NCI-H1105 (cell line): ENCODE results near the gene POU2F3.

Experiments used
- DNase-seq: peaks from one replicate; lab custom pipeline; 2025; lab: John Stamatoyannopoulos, UW

POU2F3 gene

DNA sequence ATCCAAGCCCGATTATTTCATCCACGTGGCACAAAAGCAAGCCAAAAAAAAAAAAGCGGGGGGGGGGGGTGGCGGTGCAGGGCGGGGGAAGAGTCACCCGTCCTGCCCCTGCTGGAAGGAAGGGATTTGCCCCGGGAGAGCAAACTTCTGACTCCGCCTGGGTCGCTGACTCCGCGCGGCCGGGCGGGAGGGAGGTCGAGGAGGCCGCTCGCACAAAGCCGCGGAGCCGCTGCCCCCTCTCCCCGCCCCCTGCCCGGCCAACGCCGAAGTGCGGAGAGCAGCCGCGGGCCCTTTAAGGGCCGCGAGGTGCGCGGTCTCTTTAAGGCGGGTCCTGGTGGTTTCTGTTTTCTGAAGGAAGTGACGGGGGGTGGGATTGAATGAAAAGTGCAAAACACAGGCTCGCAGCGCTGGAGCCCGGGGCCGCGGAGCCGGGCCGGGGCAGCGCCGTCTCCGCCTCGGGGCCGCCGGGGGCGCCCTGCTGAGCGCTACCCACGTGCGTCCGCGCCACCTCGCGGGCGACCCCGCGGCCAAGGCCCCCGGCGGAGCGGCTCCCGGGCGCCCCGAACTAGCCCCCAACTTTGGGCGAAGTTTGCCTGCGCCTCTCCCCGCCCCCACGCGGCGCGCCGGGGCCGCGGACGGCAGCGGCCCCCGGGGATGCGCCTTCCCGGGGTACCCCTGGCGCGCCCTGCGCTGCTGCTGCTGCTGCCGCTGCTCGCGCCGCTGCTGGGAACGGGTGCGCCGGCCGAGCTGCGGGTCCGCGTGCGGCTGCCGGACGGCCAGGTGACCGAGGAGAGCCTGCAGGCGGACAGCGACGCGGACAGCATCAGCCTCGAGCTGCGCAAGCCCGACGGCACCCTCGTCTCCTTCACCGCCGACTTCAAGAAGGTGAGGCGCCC is 29.1 kb upstream of the POU2F3 start, which contains the start of gene OAF:
OAF (plus strand) TSS at position 407 of the 896 bp plus-strand sequence; CDS start at position 655, 248 bp downstream.
- peak; percentile 52 for DNase-seq

DNA sequence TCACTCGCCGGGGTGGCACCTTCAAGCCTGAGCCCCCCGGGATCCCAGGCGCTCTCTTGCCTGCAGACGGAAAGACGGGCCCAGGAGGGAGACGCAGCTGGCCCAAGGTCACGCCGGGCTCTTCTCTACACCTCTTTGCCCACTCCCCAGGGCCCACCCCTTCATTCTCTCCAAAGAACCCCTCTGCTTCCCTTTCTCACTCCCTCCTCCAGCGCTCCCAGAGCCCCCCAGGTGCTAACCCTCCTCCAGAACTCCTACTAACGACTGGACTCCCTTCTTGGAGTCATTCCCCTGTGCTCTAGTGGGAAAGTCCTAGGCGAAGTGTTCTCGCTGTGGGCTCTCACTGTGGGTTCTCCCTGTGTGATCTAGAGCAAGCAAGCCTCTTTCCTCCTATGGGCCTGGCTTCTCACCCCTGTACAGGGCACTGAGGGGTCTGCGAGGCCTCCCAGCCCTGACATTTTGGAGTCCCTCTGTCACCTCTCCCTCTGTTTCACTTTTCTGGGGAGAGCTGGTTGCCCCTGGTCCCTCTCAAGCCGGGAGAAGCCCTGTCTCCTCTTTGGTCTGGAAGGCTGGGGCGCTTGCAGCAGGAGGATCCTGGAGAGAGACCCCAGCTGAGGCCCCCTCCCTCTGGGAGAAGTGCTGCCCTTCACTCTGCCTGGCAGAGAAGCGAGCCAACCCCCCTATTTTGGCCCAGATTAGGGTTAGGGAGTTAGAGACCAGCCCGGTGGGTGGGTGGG is 28.2 kb upstream of the POU2F3 start:
- no peak for DNase-seq

DNA sequence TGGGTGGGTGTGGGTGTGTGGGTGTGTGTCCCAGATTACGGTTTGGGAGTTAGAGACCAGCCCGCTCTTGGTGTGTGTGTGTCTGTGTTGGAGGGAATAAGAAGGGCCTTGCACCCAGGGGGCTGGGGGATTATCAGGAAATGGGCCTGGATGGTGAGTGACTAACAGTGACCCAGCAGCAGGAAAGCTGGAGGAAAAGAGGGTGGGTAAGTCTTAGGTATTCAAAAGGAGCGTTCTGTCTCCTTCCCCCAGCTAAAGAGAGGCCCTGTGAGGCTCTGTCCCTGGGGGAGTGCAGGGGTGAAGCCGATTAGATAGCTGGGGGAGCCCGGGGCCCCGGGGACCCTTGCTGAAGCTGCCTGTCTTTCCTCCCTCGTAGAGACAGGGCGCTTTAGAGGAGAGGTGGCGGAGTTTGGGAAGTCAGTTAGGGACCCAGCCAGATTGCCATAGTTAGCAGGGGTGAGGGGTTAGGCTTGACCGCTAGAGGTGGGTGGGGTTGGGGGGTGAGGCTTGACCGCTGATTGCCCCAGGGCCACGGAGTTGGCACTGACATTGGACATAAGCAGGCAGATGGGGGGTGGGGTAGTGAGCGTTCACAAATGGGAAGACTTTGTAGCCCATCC is 27.6 kb upstream of the POU2F3 start:
- DNase-seq: no peak

DNA sequence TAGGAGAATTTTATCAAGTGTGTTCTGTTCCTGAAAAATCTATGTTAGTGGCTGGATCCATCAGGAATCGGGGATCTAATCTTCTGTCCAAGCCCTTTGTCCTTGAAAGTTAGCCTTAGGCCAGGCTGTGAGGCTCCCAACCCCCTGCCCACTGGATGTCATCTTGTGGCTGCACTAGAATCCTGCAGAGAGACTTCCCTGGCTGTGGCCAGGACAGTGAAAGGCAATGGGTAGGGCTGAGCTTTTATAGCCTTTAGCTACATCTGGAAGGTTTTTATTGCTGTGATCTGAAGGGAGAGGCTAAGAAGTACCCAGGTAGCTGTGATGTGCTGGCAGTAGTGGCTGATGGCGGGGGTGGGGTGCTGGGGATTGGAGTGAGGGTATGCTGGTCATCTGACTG is 27.0 kb upstream of the POU2F3 start:
- no peak for DNase-seq

DNA sequence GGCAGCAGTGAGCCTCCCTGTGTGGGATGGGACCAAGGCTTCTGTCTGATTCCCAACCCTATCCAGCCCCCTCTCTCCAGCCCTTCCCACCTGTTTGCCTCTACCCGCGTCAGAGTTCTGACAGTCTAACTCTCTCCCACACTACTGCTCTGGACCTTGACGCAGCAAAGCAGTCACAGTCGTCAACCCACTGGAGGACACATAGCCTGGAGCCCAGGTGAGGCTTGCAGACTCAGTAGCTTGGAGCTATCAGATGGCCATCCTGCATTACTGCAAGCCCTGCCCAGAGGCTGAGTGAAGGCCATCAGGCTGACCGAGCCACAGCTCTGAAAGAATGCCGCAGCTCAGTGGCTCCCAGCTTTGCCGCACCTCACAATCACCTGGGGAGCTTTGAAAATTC is 25.4 kb upstream of the POU2F3 start:
- DNase-seq: no peak

DNA sequence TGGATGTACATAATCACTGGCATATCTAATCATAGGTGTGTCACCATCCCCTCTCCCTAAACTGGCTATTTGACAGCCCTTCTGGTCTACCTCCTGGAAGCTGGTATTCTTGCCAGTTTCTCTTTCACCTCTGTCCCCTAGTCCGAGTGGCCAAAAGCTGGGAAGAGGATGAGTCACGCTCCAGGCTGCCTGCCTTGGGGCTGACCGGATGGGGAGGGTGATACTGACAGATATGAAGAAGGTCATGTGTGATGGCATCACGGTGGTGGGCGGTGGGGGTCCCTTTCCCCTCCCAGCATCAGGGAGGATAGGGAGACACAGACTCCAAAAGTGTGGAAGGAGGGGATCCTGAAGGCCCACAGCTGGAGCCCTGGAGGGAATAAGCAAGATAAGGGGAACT is 24.3 kb upstream of the POU2F3 start:
- no peak for DNase-seq

DNA sequence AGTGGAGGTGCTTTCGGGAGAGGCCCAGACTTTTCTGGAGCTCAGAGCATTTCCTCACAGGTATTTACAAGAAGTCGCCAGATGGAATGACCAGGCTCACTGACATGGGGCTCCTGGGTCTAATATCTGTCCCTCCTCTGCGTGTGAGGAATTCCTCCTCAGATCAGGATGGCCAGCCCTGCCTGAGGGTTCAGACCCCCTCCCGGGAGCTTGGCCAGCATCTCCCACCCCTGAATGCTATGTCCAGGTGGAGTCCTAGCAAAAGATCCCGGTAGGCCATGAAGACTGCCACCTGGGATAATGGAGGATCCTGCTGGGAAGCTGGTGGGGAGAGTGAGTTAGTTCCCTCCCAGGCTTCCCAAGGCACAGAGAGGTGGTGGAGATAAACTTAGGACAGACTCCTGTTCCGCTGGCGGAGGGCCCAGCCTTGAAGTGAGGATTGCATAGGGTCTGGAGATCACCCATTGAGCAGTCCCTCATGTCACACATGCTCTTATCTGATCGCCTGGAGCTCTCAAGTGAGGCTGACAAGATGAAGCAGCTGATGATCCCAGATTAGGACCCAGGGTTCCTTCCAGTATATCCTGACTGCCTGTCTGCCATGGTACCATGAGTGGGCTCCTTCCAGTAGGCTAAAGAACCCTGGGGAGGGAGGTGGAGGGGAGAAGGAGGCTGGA is 23.4 kb upstream of the POU2F3 start:
- no peak for DNase-seq

DNA sequence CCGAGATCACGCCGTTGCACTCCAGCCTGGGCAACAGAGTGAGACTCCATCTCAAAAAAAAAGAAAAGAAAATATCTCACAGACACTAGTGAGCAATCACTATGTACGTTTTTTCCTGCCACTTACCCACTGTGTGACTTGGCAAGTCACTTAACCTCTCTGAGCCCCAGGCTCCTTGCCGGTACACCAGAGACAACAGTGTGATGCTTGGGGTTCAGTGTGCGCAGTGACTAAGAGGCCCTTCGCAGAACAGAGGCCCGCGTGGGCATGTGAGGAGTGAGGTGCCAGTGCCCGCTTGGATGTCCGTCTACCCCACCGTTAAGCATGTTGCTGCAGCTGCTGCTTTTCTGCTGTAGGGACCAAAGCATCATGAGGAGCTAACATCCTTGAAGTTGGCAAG is 22.4 kb upstream of the POU2F3 start:
- no peak for DNase-seq

DNA sequence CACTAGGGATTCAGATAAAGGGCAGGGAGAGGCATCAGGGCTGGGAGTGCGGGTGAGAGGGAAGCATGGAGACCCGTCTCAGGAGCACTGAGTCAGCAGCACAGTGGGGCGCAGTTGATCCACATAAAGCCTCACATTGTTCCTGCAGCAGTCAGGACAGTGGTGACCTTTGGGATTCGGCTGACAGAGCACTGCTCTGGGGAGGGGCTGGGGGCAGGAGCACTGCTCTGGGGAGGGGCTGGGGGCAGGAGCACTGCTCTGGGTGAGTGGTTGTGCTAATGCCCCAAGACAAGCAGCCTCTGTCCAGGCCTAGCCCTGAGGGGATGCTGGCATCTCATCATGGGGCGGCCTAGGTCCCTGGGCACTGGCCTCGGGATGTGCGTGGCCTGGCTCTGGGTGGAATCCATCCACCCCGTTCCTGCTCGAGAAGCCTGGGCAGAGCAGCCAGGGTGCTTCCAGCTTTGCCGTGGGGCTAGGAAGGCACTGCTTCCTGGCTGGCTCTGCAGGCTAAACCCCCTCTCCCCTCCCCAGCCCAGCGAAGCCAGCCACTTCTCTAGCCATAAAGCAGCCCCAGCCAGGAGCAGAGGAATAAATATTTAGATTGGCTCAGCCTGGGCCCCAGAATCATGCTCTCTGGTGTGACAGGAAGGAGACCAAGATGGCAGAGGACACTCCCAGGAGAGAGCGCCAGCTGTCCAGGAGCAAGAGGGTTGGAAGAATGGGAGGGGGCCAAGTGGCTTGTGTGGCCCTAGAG is 21.8 kb upstream of the POU2F3 start:
- DNase-seq: no peak

DNA sequence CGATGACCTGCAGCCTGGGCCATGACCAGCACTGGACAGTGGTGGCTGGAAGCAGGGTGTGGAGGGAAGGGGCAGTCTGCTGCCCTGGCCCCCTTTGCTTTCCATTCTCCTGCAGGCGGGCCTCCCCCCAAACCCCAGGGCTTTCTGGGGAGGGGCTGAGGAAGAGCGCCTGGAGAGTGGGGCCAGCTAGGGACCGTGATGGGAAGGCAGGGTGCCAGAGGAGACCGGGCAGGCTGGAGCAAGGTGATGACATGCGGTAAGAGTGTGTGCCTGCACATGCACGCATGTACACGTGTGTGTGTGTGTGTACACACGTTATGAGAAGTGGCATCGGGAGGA is 21.3 kb upstream of the POU2F3 start:
- no peak for DNase-seq

DNA sequence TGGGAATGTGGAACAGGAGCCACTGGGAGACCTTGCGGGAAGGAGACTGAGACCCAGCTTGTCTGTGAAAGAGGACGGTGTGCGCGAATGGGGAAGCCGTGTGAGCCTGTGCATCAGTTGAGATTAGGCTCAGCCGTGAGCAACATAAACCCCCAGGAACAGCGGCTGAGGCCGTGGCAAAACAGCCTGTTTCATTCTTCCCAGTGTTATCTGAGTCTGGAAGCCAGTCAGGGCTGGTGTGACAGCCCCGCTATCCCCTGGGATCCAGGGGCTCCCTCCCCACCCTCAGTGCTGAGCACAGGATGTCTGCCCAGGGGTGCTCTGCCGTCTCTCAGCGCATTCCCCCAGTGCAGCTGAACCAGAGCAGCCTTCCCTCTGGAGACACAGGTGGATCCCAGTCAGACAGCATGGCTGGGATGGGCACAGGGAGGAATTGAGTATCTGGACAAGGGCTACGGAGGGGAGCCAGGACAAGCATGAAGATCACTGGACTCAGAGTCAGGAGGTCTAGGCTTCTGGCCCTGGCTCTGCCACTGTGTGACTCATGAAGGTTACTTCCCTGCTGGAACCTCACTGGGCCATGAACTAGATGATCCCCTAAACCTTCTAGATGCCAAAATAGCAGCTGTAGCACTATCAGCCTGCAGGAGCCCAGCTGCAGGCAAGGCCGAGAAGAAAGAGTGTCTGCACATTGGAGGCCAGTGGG is 20.6 kb upstream of the POU2F3 start:
- DNase-seq: no peak

DNA sequence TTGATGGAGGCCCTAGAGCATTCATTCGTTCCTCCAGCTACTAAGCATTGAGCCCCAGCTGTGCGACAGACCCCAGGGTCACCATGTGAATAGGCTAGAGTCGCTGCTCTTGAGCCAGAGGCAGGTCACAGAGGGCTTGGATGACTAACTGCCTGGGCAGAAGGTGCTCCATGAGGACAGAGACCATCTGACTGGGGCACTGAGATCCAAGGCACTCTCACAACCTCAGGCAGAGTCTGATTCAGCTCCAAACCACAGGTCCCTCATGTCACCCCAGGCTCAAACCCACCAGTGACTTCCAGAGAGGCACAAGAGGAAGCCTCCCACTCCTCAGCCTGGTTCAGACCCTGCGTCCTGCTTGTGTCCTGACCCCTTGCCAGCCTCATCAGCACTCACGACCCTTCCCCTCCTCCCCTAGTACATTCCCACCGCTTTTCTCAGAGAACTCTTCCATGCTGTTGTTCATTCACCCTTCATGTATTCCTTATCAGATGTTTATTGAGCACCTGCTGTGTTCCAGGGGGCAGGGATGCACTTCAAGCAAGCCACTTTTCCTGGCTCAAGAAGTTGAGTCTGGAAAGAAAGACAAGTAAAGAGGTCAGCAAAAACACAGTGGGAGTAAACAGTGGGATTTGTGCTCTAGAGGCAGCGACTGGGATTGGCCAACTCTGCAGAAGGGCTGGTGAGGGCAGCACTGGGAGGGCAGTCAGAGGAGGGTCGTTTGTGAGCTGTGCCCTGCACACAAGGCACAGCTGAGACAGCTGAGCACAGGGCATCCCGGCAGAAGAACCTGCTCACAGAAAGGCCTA is 19.8 kb upstream of the POU2F3 start:
- DNase-seq: no peak

DNA sequence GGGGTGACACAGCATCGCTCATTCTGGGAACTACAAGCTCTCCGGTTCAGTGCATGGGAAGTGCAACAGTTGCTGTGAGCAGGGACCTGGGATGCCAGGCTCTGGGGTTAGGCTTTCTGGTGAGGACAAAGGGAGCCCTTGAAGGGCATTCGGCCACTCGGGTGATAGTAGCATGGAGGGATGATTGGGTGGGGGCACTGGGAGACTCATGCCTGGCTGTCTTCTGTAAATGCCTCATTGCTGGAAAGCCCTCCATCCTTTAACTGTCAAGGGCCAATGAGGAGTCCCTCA is 19.2 kb upstream of the POU2F3 start:
- DNase-seq: no peak

DNA sequence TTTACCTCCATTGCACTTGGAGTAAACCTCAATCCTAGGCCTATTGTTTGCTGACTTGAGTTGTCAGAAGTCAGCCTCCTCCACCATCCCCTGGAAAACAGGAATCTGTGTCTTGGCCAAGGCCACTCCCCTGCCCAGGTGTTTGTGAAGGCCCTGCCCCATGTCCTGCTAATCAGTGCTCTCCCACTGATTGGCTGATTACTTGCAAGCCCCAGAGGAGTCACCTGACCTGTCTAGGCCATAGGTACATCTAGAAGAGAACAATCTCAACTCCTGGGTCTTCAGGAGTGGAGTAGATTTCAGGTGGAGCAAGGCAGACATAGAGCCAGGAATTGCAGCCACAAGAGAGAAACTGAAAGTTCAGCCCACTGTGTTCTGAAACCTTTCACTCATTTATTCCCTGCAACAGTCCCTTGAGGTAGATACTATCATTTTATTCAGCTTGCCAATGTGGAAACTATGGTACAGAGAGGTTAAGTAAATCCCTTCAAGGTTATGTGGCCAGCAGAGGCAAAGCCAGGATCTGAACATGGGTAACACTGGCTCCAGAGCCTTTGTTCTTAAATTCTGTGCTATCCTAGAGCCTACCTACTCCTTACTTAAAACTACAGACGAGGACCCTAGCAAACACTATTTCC is 18.7 kb upstream of the POU2F3 start:
- DNase-seq: no peak

DNA sequence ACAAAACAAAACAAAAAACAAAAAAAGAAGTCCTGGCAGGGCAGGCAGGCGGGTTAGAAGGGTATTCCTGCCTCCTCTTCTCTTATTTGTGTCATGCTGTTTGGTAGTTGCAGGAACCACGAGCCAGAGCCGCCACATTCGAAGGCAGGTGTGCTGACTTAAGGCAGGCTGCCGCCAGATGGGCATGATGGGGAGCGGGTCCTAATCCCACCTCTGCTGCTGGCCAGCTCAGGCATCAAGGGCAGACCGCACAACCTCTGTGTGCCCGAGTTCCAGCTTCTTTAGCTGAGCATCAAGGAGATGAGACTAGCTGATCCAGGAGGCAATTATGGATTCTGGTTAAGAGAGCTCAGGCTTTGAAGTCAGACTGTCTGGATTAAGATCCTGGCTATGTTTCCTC is 17.0 kb upstream of the POU2F3 start:
- no peak for DNase-seq

DNA sequence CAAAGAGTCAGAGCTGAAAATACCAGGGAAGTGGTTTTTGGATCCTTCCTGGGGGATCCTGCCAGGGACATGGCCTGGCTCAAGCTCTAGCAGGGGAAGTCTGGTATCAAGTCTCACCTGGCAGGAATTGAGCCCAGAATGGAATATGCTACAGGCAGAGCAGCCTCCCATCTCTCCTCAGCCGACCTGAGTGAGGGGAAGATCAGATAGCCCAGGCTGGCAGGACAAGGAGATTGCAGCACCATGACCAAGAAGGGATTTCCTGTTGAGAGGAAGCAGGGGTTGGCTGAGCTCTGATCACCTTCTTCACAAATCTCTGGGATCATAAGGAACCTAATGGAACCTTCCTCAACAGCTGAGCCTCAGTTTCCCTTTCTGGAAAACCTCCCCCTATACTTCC is 16.1 kb upstream of the POU2F3 start:
- no peak for DNase-seq

DNA sequence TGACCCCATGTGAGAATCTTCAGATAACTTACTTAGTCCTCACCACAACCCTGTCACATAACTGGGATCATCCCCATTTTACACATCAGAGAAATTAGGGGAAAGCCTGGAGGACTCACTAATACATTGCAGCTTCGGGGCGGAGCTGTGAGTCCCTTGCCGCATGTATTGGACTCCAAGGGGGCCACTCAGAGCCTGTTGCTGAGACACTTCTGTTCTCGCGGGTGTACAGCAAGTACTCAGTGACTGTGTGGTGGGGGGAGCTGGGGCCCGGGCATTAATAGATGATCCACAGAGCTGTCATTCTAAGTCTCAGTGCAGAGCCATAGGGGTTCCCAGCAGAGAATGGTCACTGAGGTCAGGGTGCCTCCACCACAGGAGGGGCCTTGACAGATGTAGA is 15.6 kb upstream of the POU2F3 start:
- DNase-seq: no peak

DNA sequence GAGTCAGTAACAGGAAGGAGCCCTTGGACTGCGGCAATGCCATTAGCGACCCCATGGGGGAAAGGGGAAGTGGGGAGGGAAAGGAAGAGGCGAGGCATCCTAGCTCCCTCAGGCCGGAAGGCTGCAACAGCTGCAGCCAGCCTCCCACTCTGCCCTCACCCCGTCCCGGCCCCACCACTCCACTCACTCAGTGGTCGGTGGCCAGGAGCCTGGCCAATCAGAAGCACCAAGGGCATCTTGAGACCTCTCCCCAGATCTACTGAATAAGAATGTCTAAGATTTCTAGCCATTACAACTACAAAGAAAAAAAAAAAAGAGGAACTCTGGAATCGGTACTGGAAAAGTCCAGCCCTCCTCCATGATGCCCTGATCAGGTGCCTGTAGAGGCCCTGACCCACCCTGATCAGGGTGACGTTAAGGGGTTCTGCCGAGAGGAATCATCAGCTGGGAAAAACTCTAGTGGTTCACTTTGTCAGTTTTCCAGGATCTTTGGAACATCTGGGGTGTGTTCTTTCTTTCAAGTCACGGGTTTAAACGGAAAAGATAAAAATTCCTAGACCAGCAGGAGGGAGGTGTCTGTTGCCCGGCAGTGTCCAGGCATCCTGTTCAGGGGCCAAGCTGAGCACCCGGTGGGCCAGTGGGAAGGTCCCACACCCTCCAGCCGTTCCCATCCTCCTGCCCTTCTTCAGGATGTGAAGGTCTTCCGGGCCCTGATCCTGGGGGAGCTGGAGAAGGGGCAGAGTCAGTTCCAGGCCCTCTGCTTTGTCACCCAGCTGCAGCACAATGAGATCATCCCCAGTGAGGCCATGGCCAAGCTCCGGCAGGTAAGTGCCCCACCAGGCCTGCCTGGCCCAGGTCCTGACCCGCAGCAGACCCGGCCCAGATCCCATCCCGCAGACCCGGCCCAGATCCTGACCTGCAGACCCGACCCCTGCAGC is 14.7 kb upstream of the POU2F3 start:
- DNase-seq: no peak

DNA sequence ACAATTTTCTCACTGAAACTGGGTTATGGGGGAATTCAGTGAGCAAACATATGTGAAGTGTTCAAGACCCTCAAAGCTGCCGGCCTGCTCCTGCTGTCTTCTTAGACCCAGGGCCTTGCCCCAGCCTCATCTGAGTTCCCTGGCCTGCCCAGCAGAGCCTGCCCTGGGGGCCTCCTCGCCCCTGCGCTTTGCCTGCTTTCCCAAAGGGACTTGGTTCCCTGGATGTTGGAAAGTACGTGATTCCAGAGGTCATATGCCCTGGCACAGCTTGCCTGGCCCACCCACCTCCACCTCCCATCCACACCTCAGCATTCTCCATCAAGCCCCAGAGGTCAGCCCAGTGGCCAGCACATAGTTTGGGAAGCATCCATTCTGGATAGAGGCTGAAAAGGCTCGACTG is 13.7 kb upstream of the POU2F3 start:
- no peak for DNase-seq
